Endodermal cell (in vitro differentiated cells): Measurements from ENCODE around the gene TGFBR3. TPM values are rescaled to one million over a fixed set of nuclear protein-coding genes. Genes with fewer than 3 reads are reported as not detected.
A peak's percentile ranks its signal among the peaks of the same experiment; 100 is the strongest.

Experiments
- DNase-seq: peaks from one replicate; pipeline ENCODE4 v3.0.0-alpha.2; 2017
- H3K27ac ChIP-seq: 2 replicates; pipeline ENCODE4 v1.5.1; 2013; ENCODE audit warnings: mild to moderate bottlenecking, low read depth, low read length, moderate library complexity
- H3K27me3 ChIP-seq: 2 replicates; pipeline ENCODE4 v1.6.1; 2013; ENCODE audit warnings: mild to moderate bottlenecking, low read length, moderate library complexity; ENCODE audit not compliant: insufficient read depth, control insufficient read depth, poor library complexity, severe bottlenecking
- H3K36me3 ChIP-seq: 2 replicates; pipeline ENCODE4 v1.7.0; 2013; ENCODE audit warnings: mild to moderate bottlenecking, low read length, moderate library complexity; ENCODE audit not compliant: control insufficient read depth, insufficient read depth
- H3K4me1 ChIP-seq: one replicate; pipeline ENCODE4 v1.7.0; 2013; ENCODE audit warnings: low read length; ENCODE audit not compliant: control insufficient read depth, insufficient read depth
- H3K4me3 ChIP-seq: 2 replicates; pipeline ENCODE4 v1.5.1; 2013; ENCODE audit warnings: mild to moderate bottlenecking, low read length, moderate library complexity
- H3K9ac ChIP-seq: 2 replicates; pipeline ENCODE4 v1.6.1; 2013; ENCODE audit warnings: mild to moderate bottlenecking, low read length, moderate library complexity; ENCODE audit not compliant: poor library complexity, severe bottlenecking; ENCODE audit errors: extremely low read depth
- H3K9me3 ChIP-seq: 2 replicates; pipeline ENCODE4 v1.6.1; 2013; ENCODE audit warnings: mild to moderate bottlenecking, low read length, moderate library complexity; ENCODE audit not compliant: control insufficient read depth
- H3K27ac Mint-ChIP-seq: 2 replicates; pipeline ENCODE4 v1.8.0; 2020; ENCODE audit warnings: mixed read lengths
- H3K27me3 Mint-ChIP-seq: 2 replicates; pipeline ENCODE4 v1.8.0; 2021; ENCODE audit warnings: mild to moderate bottlenecking, mixed read lengths; ENCODE audit not compliant: insufficient read depth
- H3K36me3 Mint-ChIP-seq: 2 replicates; pipeline ENCODE4 v1.8.0; 2020; ENCODE audit warnings: low read depth, mixed read lengths
- H3K4me1 Mint-ChIP-seq: 2 replicates; pipeline ENCODE4 v1.8.0; 2020; ENCODE audit warnings: mixed read lengths
- H3K4me3 Mint-ChIP-seq: 2 replicates; pipeline ENCODE4 v1.8.0; 2020; ENCODE audit warnings: mild to moderate bottlenecking, moderate library complexity, mixed read lengths
- H3K9me3 Mint-ChIP-seq: 2 replicates; pipeline ENCODE4 v1.8.0; 2020; ENCODE audit warnings: mild to moderate bottlenecking, mixed read lengths
- WGBS, 2 experiments: methylation state at CpG; one replicate each; pipeline versions ENCODE4 v1.1.5 to v1.1.7; 2013; ENCODE audit warnings: missing lambda C conversion rate in 2 of 2, mixed read lengths in 1 of 2; ENCODE audit not compliant: insufficient coverage in 1 of 2, insufficient read length in 1 of 2; 5-methylcytosine and 5-hydroxymethylcytosine counted together
- total RNA-seq, 2 donors: library from RNA; stranded (reverse); fragmentation: NEBNext Ultra II Directional in 1 of 2; extraction: Animal tissue kit (Norgen Biotek cat#: 25700) in 1 of 2; gene quantifications; 2 replicates in 1 of 2; 3 replicates in 1 of 2; pipeline ENCODE4 v1.2.1, GENCODE V29; 2021
- TF ChIP-seq, protein P1 (sequence below): fragments of 200-600 bp; sonication (generic); conservative IDR thresholded peaks from 2 replicates; pipeline ENCODE4 v1.5.0; 2021; ENCODE audit warnings: antibody characterized with exemption, mild to moderate bottlenecking

The TGFBR3 gene
- total RNA-seq, 2 donors from 2014 or later, result 8.1 to 8.5 TPM

GRCh38 chr1:91885213-91885715 lies 687 bp downstream of the TGFBR3 start:
- no peaks in the 10 kb centered on the region for H3K9me3 ChIP-seq
- TF ChIP-seq, protein P1, sequence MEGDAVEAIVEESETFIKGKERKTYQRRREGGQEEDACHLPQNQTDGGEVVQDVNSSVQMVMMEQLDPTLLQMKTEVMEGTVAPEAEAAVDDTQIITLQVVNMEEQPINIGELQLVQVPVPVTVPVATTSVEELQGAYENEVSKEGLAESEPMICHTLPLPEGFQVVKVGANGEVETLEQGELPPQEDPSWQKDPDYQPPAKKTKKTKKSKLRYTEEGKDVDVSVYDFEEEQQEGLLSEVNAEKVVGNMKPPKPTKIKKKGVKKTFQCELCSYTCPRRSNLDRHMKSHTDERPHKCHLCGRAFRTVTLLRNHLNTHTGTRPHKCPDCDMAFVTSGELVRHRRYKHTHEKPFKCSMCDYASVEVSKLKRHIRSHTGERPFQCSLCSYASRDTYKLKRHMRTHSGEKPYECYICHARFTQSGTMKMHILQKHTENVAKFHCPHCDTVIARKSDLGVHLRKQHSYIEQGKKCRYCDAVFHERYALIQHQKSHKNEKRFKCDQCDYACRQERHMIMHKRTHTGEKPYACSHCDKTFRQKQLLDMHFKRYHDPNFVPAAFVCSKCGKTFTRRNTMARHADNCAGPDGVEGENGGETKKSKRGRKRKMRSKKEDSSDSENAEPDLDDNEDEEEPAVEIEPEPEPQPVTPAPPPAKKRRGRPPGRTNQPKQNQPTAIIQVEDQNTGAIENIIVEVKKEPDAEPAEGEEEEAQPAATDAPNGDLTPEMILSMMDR, result no peak
- no peak overlapping the region for H3K27ac ChIP-seq
- Mint-ChIP-seq H3K4me1 (peaks cover 13% of the 10 kb centered on the region), H3K36me3 (no peaks in the 10 kb centered on the region), H3K27me3 (peaks cover 48% of the 10 kb centered on the region), H3K9me3 (no peaks in the 10 kb centered on the region), H3K4me3 (peak overlapping the region; percentile 73), H3K27ac (no peak overlapping the region)
- no peaks in the 10 kb centered on the region for H3K36me3 ChIP-seq
- H3K4me1 ChIP-seq, result peaks cover 4% of the 10 kb centered on the region
- DNase-seq, result no peak
- 0% methylated on average over 6 to 42 of the region's 42 CpGs for WGBS, 2 experiments
- H3K4me3 ChIP-seq, result peak overlapping the region; percentile 80
- peaks cover 38% of the 10 kb centered on the region for H3K27me3 ChIP-seq
- peak overlapping the region; percentile 20 for H3K9ac ChIP-seq

DNA sequence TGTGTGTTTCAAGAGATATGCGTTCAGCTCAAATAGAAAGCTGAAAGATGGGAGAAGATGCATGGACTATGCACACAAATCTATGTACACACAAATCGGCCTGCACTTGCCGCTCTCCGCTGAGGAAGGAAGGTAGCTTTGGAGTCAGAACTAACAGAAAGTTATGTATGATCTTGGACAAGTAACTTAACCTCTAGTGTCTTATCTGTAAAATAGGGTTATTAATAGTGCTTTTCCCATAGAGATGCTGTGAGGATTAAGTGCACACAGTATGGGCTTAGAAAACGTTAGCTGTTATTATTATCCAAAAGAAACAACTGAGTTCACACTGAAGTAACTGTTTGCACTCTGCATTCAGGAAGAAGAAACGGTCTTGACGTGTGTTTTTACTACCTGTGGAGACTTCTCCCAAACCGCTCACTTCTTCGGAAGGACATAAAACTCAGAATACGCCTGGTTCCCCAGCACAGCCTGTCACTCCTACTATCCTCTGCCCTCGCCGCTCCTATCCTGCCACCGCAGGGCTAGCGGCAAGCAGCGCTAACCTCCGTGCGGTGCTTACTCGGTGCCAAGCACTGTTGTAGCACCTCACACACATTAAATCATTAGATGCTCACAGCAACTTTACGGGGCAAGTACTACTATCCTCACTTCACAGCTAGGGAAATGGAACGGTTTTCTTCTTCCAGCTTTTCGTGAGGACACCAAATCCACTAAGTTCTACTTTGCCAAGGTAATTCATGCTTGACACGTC lies 1.3 kb downstream of the TGFBR3 start:
- Mint-ChIP-seq H3K4me3 (peak overlapping the region; percentile 73), H3K36me3 (no peaks in the 10 kb centered on the region), H3K4me1 (peaks cover 9% of the 10 kb centered on the region), H3K9me3 (no peaks in the 10 kb centered on the region), H3K27ac (no peak overlapping the region), H3K27me3 (peaks cover 51% of the 10 kb centered on the region)
- WGBS, 2 experiments, result 28 to 29% methylated on average over 14 to 22 of the region's 22 CpGs
- Histone ChIP-seq H3K27me3 (peaks cover 38% of the 10 kb centered on the region), H3K27ac (no peak overlapping the region), H3K9me3 (no peaks in the 10 kb centered on the region), H3K9ac (no peak overlapping the region), H3K36me3 (no peaks in the 10 kb centered on the region), H3K4me3 (peak overlapping the region; percentile 80), H3K4me1 (no peaks in the 10 kb centered on the region)
- DNase-seq, result peak; percentile 74
- TF ChIP-seq, protein P1, result no peak

GRCh38 chr1:91883470-91883869 lies 2.5 kb downstream of the TGFBR3 start:
- no peak overlapping the region for H3K27ac ChIP-seq
- peaks cover 61% of the 10 kb centered on the region for H3K27me3 Mint-ChIP-seq

More at GRCh38 chr1:91883470-91883869, 2.5 kb downstream of the TGFBR3 start:
- Histone ChIP-seq H3K9ac (no peak overlapping the region), H3K4me1 (no peaks in the 10 kb centered on the region), H3K9me3 (no peaks in the 10 kb centered on the region), H3K36me3 (no peaks in the 10 kb centered on the region), H3K4me3 (no peak overlapping the region), H3K27me3 (peaks cover 42% of the 10 kb centered on the region)
- Mint-ChIP-seq H3K27ac (no peak overlapping the region), H3K9me3 (no peaks in the 10 kb centered on the region), H3K4me3 (no peak overlapping the region), H3K36me3 (no peaks in the 10 kb centered on the region), H3K4me1 (peaks cover 9% of the 10 kb centered on the region)
- WGBS, 2 experiments, result 78 to 93% methylated on average over 2 to 6 of the region's 6 CpGs
- DNase-seq, result no peak
- TF ChIP-seq, protein P1, result peak; percentile 32
